HEK293T (cell line): ENCODE data around the gene TEDC1.

Source experiments
- CTCF ChIA-PET: fragments of 350-600 bp; formaldehyde crosslinking; extraction: SDS; loops from one replicate; lab custom pipeline; 2021; ENCODE audit warnings: antibody characterized with exemption, inconsistent platforms; lab: Yijun Ruan, JAX
- POLR2A ChIA-PET: fragments of 350-600 bp; formaldehyde crosslinking; extraction: SDS; loops from one replicate; lab custom pipeline; 2020; ENCODE audit warnings: antibody characterized with exemption, inconsistent platforms; lab: Yijun Ruan, JAX
- DNase-seq: peaks from one replicate; pipeline ENCODE4 v3.0.0; 2012; ENCODE audit warnings: mixed read lengths; ENCODE audit errors: extremely low spot score
- ARNT ChIP-seq: fragments of 450-650 bp; IDR thresholded peaks from 2 replicates; pipeline ENCODE4 v1.6.1; 2017; ENCODE audit warnings: mild to moderate bottlenecking
- BHLHE40 ChIP-seq: fragments of 450-650 bp; IDR thresholded peaks from 2 replicates; pipeline ENCODE4 v1.6.1; 2016; ENCODE audit warnings: mild to moderate bottlenecking, moderate library complexity, borderline replicate concordance
- CTBP1 ChIP-seq: fragments of 450-650 bp; IDR thresholded peaks from 2 replicates; pipeline ENCODE4 v1.6.1; 2016; ENCODE audit warnings: borderline replicate concordance
- ELF4 ChIP-seq: fragments of 450-650 bp; IDR thresholded peaks from 2 replicates; pipeline ENCODE4 v1.6.1; 2017; ENCODE audit warnings: antibody characterized with exemption
- FOXA1 ChIP-seq: fragments of 450-650 bp; IDR thresholded peaks from 2 replicates; pipeline ENCODE4 v1.6.1; 2016; ENCODE audit warnings: mild to moderate bottlenecking
- FOXK2 ChIP-seq: fragments of 450-650 bp; IDR thresholded peaks from 2 replicates; pipeline ENCODE4 v1.6.1; 2016; ENCODE audit warnings: mild to moderate bottlenecking
- FOXM1 ChIP-seq: fragments of 450-650 bp; IDR thresholded peaks from 2 replicates; pipeline ENCODE4 v1.6.1; 2017; ENCODE audit warnings: mild to moderate bottlenecking, borderline replicate concordance
- HDGF ChIP-seq: fragments of 450-650 bp; IDR thresholded peaks from 2 replicates; pipeline ENCODE4 v1.6.1; 2017; ENCODE audit warnings: antibody characterized with exemption, borderline replicate concordance
- L3MBTL2 ChIP-seq: fragments of 450-650 bp; conservative IDR thresholded peaks from 2 replicates; pipeline ENCODE4 v1.6.1; 2016; ENCODE audit warnings: mild to moderate bottlenecking
- LEF1 ChIP-seq: fragments of 450-650 bp; IDR thresholded peaks from 2 replicates; pipeline ENCODE4 v1.6.1; 2017; ENCODE audit warnings: mild to moderate bottlenecking, borderline replicate concordance
- NFRKB ChIP-seq: fragments of 450-650 bp; IDR thresholded peaks from 2 replicates; pipeline ENCODE4 v1.6.1; 2016; ENCODE audit warnings: mild to moderate bottlenecking, moderate library complexity
- SP1 ChIP-seq: fragments of 450-650 bp; IDR thresholded peaks from 2 replicates; pipeline ENCODE4 v1.6.1; 2017
- SUZ12 ChIP-seq: fragments of 450-650 bp; IDR thresholded peaks from 2 replicates; pipeline ENCODE4 v1.6.1; 2016; ENCODE audit warnings: mild to moderate bottlenecking
- TARDBP ChIP-seq: fragments of 450-650 bp; IDR thresholded peaks from 2 replicates; pipeline ENCODE4 v1.6.1; 2016
- ZNF384 ChIP-seq: fragments of 450-650 bp; IDR thresholded peaks from 2 replicates; pipeline ENCODE4 v1.6.1; 2016
- TF ChIP-seq, protein P1 (sequence below): fragments of 450-650 bp; IDR thresholded peaks from 2 replicates; pipeline ENCODE4 v1.6.1; 2016

Gene TEDC1

DNA sequence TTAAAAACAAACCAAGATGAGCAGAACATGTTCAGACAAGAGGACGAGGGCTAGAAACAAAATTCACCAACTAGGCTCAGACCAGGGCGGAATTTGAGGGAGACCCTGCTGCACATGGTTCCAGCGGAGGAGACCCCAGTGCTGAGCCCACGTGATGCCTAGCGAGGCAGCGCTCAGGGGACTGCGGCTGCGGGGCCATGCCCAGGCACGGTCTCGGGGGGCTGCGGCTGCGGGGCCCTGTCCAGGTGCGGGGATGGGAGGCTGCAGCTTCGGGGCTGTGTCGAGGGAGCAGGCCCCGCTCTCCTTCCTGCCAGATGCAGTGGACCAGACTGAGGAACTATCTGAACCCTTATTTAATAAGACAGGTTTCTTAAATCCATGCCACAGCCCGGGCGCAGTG, 29.1 kb upstream of the TEDC1 start:
- POLR2A ChIA-PET = no interaction called here
- TF ChIP-seq ARNT = no peak
- TF ChIP-seq SP1 = no peak
- no peak for TF ChIP-seq FOXA1
- no peak for TF ChIP-seq SUZ12
- no peak for TF ChIP-seq LEF1
- no peak for DNase-seq
- CTCF ChIA-PET = no interaction called here

DNA sequence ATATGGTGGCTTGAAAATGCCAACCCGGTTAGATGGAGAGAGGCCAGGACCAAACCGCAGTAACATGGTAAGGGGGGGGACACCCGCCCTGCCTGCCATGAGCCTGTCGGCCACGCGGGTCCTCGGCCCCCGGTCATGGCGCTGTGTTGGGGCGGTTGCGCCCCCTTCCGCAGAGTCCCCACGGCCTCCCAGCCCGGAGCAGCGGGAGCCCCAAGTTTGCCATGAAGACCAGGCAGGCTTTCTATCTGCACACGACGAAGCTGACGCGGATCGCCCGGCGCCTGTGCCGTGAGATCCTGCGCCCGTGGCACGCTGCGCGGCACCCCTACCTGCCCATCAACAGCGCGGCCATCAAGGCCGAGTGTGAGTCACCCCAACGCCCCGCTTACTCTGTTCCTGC, 26.5 kb upstream of the TEDC1 start:
- ChIA-PET POLR2A (no interaction called here), CTCF (no interaction called here)
- DNase-seq = no peak
- no peak for TF ChIP-seq FOXM1
- TF ChIP-seq ZNF384 = no peak
- no peak for TF ChIP-seq NFRKB
- no peak for TF ChIP-seq LEF1
- no peak for TF ChIP-seq ARNT
- TF ChIP-seq BHLHE40 = no peak
- no peak for TF ChIP-seq SUZ12
- TF ChIP-seq HDGF = no peak
- TF ChIP-seq, protein P1, sequence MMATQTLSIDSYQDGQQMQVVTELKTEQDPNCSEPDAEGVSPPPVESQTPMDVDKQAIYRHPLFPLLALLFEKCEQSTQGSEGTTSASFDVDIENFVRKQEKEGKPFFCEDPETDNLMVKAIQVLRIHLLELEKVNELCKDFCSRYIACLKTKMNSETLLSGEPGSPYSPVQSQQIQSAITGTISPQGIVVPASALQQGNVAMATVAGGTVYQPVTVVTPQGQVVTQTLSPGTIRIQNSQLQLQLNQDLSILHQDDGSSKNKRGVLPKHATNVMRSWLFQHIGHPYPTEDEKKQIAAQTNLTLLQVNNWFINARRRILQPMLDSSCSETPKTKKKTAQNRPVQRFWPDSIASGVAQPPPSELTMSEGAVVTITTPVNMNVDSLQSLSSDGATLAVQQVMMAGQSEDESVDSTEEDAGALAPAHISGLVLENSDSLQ = no peak
- TF ChIP-seq CTBP1 = no peak
- no peak for TF ChIP-seq L3MBTL2
- no peak for TF ChIP-seq ELF4
- TF ChIP-seq FOXK2 = no peak
- no peak for TF ChIP-seq FOXA1
- TF ChIP-seq SP1 = no peak
- TF ChIP-seq TARDBP = no peak

DNA sequence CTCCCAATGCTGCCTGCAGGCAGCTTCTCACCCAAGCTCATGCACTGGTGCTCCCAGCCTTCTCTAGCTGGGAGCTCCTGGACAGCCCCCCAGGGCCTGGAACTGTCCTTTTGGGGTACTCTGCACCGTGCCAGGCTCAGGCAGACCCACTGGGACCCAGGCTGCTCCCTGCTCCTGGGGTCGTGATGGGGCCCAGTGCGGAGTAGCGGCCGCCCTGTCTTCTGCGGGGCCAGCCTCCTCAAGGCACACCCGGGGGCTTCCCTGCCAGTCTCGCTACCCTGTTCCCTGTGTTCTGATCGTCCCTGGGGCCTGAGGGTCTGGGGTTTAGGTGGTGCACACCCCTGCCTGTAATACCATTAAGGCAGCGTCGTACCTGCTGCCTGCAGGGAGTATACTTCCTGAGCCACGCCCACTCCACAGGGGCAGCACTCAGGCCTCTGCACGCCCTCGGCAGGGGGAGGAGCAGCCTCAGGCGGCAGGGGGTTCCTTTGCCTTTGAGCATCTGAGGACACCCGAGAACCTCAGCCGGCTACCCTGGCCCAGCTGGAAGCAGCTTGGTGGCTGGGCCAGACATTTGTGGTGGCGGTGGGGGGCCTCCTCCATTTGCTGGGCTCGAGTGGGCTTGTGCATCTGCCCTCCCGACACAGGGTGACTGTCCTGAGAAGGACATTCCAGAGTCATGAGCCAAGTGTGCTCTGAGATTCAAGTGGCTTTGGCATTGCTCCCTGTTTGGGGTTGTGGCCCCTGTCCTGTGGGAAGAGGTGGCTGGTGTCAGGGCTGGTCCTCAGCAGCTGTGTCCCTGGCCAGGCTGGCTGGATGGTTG, 25.6 kb upstream of the TEDC1 start:
- POLR2A ChIA-PET = no interaction called here
- DNase-seq = no peak
- CTCF ChIA-PET = no interaction called here
- no peak for TF ChIP-seq SP1
- no peak for TF ChIP-seq FOXM1
- no peak for TF ChIP-seq CTBP1
- TF ChIP-seq TARDBP = no peak
- TF ChIP-seq, protein P1 = no peak
- TF ChIP-seq L3MBTL2 = no peak
- TF ChIP-seq LEF1 = no peak
- TF ChIP-seq FOXA1 = no peak
- no peak for TF ChIP-seq ELF4
- no peak for TF ChIP-seq NFRKB
- no peak for TF ChIP-seq HDGF
- no peak for TF ChIP-seq ZNF384
- no peak for TF ChIP-seq ARNT
- no peak for TF ChIP-seq BHLHE40
- TF ChIP-seq FOXK2 = no peak
- TF ChIP-seq SUZ12 = no peak

DNA sequence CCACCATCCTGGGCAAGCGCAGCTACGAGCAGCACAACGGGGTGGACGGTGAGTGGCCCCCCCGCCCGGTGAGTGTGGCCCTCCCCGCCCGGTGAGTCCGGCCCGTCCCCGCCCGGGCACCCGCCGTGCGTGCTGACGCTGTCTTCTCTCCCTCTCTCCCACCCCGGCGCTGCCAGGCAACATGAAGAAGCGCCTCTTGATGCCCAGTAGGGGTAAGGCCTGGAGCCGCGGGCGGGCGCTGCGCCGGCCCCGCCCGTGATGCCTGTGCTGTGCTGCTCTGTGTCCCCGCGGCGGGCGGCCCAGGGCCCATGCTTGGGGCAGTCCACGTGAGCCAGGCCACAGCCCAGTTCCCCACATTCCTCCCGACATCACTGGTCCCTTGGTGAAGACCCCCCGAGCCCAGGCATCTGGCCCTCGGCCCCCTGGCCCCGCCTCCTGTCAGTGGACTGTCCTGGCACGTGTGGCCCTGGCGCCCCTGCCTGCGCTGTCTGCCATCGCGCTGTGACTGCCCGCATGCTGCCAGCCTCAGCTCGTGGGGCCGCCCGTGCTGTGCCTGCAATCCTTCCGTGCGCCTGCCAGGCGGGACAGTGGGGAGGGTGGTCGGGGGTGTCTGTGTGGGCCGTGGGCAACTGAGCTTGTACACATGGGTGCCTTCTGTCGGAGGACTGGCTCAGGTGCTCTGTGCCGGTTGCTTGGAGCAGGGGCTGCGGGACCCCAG, 24.4 kb upstream of the TEDC1 start:
- CTCF ChIA-PET = no interaction called here
- no peak for TF ChIP-seq CTBP1
- no peak for TF ChIP-seq BHLHE40
- no peak for TF ChIP-seq SP1
- TF ChIP-seq SUZ12 = no peak
- no peak for TF ChIP-seq HDGF
- no peak for TF ChIP-seq FOXA1
- no peak for TF ChIP-seq ARNT
- TF ChIP-seq ELF4 = no peak
- no peak for TF ChIP-seq NFRKB
- no peak for DNase-seq

DNA sequence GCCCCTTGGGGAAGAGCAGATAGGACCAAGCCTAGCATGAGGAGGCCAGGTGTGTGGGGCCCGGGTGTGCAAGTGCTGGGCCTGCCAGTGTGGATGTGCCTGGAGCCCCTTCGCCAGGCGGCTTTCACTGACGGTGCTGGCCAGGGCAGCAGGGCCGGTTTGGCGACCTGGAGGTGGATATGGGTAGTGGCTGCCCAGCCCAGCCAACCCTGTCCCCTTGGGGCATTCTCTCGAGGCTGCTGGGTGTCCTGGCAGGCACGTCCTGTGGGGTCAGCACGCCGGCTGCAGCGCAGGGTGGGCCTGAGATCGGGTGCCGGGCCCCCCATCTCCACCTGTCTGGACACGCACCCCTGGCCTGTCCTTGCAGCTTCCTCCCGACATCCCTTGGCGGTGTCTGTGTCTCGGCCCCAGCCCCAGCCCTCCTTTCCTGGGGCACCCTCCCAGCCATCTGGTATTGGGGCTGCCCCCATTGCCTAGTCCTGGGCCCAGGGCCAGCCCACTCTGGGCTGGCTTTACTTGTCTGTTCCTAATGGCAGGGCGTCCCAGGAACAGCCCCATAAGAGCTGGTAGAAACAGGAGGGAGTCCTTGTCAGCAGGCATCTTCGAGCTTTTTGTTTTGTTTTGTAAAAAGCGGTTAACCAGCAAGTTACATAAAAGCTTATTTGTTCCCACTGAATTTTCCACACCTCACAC, 23.7 kb upstream of the TEDC1 start:
- ChIA-PET CTCF (interaction anchor here (0.8 kb wide), 1 partner anchor 43 kb away, joined by 3 read pairs; no protein-coding TSS in a partner anchor), POLR2A (no interaction called here)
- no peak for TF ChIP-seq SP1
- no peak for TF ChIP-seq FOXK2
- no peak for TF ChIP-seq HDGF
- no peak for TF ChIP-seq SUZ12
- no peak for DNase-seq

More for the DNA sequence above, 24.4 kb upstream of the TEDC1 start:
- POLR2A ChIA-PET = no interaction called here

DNA sequence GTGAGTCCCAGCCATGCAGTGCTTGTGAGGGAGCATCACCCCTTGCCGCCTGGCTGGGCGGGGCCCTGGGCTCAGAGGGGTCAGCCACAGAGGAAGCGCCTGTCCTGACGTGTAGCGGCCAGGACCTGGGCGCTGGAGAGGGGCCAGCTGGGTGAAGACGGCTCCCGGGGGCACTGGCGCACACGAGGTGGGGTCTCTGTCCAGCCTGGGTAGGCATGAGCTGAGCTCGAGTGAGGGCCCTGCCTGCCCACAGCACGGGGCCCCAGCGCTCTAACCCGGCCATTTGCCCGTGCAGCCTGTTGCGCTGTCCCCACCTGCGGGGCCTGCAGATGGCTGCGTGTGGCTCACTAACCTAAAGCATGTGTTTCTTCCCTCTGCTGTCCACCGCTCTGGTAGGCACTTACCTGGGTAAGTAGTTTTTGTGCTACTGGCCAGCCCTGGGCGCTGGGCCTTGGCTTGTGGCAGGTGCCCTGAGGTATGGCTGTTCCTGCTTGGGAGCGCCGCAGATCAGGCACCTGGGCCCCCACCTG, 23.0 kb upstream of the TEDC1 start:
- ChIA-PET CTCF (interaction anchor here (0.8 kb wide), 1 partner anchor 43 kb away, joined by 3 read pairs; no protein-coding TSS in a partner anchor), POLR2A (no interaction called here)
- no peak for TF ChIP-seq ARNT
- TF ChIP-seq SP1 = no peak
- no peak for TF ChIP-seq TARDBP
- no peak for TF ChIP-seq FOXA1
- no peak for TF ChIP-seq HDGF
- DNase-seq = no peak
